Stimulated activated memory B cell treated with anti-CD40 and anti-IgM and Interleukin-4, amounts not matched to agents 10 μg/mL and 1 μg/mL and 100 μg/mL, for 72 hours (primary cell): Measurements from ENCODE around the gene AHNAK2.
"Not testable (repeated sequence)": the region's sequence is repeated elsewhere in the genome, so short reads cannot be mapped to it uniquely, and the experiment has no call there.

Experiments
- ATAC-seq: fragments of 150-1000 bp; cut with Tn5 transposase; 2 replicates; pipeline ENCODE4 v1.10.0; 2021
- H3K27ac Mint-ChIP-seq: one replicate; pipeline ENCODE4 v1.8.0; 2022; ENCODE audit warnings: mild to moderate bottlenecking, mixed read lengths
- H3K27me3 Mint-ChIP-seq: one replicate; pipeline ENCODE4 v1.8.0; 2022; ENCODE audit warnings: mixed read lengths
- H3K36me3 Mint-ChIP-seq: one replicate; pipeline ENCODE4 v1.8.0; 2022; ENCODE audit warnings: mixed read lengths
- H3K4me1 Mint-ChIP-seq: one replicate; pipeline ENCODE4 v1.8.0; 2022; ENCODE audit warnings: mixed read lengths
- H3K4me3 Mint-ChIP-seq: one replicate; pipeline ENCODE4 v1.8.0; 2022; ENCODE audit warnings: mild to moderate bottlenecking, moderate library complexity, mixed read lengths
- H3K9me3 Mint-ChIP-seq: one replicate; pipeline ENCODE4 v1.8.0; 2022; ENCODE audit warnings: mixed read lengths

AHNAK2 gene

GRCh38 chr14:104905579-104905933 is 72.6 kb downstream of the AHNAK2 start:
- not testable (repeated sequence) for H3K27ac Mint-ChIP-seq, H3K36me3 Mint-ChIP-seq, H3K4me3 Mint-ChIP-seq, ATAC-seq, H3K9me3 Mint-ChIP-seq
- Mint-ChIP-seq H3K4me1 (peaks cover 14% of the 10 kb centered on the region), H3K27me3 (peaks cover 31% of the 10 kb centered on the region)

- ATAC-seq = peak; percentile 36
- H3K4me1 Mint-ChIP-seq = peaks cover 14% of the 10 kb centered on the region
- H3K9me3 Mint-ChIP-seq, H3K27ac Mint-ChIP-seq, H3K4me3 Mint-ChIP-seq, H3K36me3 Mint-ChIP-seq: not testable (repeated sequence)
- H3K27me3 Mint-ChIP-seq = peaks cover 31% of the 10 kb centered on the region
These were observed 73.3 kb downstream of the AHNAK2 start for GRCh38 chr14:104904650-104905578.

GRCh38 chr14:104903990-104904389 is 74.2 kb downstream of the AHNAK2 start:
- Mint-ChIP-seq H3K27ac (no peak overlapping the region), H3K36me3 (no peaks in the 10 kb centered on the region), H3K4me3 (no peak overlapping the region), H3K27me3 (peaks cover 34% of the 10 kb centered on the region), H3K4me1 (peaks cover 14% of the 10 kb centered on the region), H3K9me3 (peaks cover 4% of the 10 kb centered on the region)
- no peak for ATAC-seq

DNA sequence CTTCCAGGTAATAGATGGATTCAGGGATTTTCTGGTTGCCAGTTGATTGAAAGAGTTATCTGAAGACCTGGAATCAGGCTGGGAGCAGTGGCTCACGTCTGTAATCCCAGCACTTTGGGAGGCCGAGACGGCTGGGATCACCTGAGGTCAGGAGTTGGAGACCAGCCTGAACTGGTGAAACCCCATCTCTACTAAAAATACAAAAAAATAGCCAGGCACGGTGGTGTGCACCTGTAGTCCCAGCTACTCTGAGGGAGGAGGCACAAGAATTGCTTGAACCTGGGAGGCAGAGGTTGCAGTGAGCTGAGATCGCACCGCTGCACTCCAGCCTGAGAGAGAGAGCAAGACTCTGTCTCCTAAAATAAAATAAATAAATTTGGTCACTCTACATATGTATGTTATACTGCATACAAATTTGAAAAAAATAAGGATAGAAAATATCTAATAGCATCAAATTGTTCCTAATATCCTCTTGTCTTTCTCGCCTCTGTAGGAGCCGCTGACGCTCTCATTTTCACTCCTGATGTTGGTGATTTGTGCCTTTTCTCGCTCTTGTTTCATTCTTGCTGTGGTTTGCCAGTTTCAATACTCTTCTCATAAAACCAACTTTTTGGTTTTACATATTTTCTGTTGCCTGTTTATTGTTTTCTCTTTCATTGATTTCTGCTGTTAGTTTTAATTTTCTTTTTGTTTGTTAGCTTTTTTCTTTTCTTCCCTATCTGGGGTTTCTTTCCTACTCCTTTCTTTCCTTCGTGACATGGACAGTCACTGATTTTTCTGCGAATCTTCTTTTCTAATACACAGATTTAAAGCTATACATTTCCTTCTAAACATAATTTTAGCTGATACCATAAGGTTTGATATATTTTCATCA is 77.3 kb downstream of the AHNAK2 start:
- H3K36me3 Mint-ChIP-seq = no peaks in the 10 kb centered on the region
- no peak overlapping the region for H3K4me3 Mint-ChIP-seq
- H3K27ac Mint-ChIP-seq = no peak overlapping the region
- H3K9me3 Mint-ChIP-seq = no peaks in the 10 kb centered on the region
- no peak for ATAC-seq
- H3K27me3 Mint-ChIP-seq = peaks cover 26% of the 10 kb centered on the region
- peaks cover 21% of the 10 kb centered on the region for H3K4me1 Mint-ChIP-seq

- H3K36me3 Mint-ChIP-seq = no peaks in the 10 kb centered on the region
- no peak overlapping the region for H3K27ac Mint-ChIP-seq
- no peak overlapping the region for H3K4me3 Mint-ChIP-seq
- H3K9me3 Mint-ChIP-seq = no peaks in the 10 kb centered on the region
- peaks cover 30% of the 10 kb centered on the region for H3K27me3 Mint-ChIP-seq
- ATAC-seq = no peak
- peaks cover 21% of the 10 kb centered on the region for H3K4me1 Mint-ChIP-seq
These were observed 78.4 kb downstream of the AHNAK2 start for GRCh38 chr14:104899781-104900180.

DNA sequence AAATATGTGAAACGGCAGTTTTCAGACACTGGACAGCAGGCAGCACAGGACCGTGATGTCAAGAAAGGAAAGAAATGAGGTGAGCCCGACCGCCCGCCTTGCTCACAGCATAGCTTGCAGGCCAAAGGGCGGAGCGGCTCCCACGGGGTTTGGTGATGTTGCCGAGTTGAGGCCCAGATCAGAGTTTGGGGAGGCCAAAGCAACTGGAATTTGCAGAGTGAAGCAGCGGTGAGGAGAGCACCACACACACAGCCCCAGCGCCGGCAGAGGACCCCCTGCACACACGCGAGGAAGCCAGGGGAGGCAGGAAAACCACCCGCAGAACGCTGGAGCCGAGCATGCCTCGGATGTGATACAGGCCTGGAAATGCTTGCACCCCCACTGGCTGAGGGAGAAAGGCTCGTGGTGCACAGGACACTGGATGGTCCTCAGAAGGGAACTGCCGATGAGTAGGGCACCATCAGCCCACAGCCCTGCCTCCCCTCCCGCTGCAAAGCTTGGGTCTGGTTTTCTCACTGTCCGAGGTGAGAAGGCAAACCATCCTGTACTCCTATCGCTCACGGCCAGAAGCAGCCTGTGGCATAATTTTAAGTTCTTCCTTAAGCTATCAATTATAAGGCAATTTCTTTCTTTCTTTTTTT is 79.2 kb downstream of the AHNAK2 start:
- Mint-ChIP-seq H3K4me3 (no peak overlapping the region), H3K9me3 (no peaks in the 10 kb centered on the region), H3K27ac (no peak overlapping the region), H3K4me1 (peaks cover 14% of the 10 kb centered on the region), H3K36me3 (no peaks in the 10 kb centered on the region), H3K27me3 (peaks cover 28% of the 10 kb centered on the region)
- ATAC-seq = no peak

GRCh38 chr14:104898195-104898558 is 80.0 kb downstream of the AHNAK2 start:
- ATAC-seq = no peak
- H3K27ac Mint-ChIP-seq = no peak overlapping the region

DNA sequence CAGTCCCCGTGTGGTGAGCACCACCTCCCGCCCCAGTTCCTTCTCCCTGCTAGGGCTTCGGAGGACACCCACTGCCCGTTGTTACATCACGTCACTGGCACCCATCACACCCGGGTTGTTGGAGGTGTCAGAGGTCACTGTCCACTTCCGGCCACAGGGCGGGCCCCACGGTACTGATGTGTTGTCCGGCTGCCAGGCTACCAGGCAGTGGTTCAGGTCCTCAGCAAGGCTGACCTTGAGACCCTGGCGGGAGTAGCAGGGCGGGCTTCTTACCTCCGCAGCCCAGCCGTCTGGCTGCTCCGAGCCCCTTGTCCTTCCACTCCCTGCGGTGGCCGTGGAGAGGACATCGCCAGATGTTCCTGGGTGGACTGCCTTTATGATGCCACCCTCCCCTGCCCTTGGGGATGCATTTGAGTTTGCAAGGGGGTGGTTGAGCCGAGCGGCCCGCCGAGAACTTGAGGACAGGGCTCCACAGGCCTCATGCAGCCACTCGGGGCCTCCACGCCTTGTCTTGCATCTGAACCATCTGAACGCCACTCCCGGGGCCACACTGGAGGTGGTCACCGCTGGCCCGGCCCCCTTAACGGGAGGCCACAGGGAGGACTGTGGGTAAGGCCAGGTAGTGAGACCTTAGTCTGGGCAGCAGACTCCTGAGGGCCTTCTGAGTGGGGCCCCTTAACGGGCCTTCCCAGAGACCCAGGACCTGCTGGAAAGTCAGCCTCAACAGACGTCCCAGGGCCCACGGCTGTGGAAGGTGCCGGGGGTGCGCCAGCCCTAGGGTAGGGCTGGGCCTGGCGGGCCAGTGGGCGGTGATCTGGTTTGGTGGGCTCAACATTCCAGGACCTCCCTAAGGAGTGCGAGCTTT is 80.6 kb downstream of the AHNAK2 start:
- Mint-ChIP-seq H3K36me3 (no peaks in the 10 kb centered on the region), H3K27me3 (peaks cover 21% of the 10 kb centered on the region), H3K4me1 (peaks cover 14% of the 10 kb centered on the region), H3K27ac (no peak overlapping the region), H3K4me3 (no peak overlapping the region), H3K9me3 (no peaks in the 10 kb centered on the region)
- no peak for ATAC-seq

More at GRCh38 chr14:104898195-104898558, 80.0 kb downstream of the AHNAK2 start:
- peaks cover 23% of the 10 kb centered on the region for H3K27me3 Mint-ChIP-seq
- H3K4me3 Mint-ChIP-seq = no peak overlapping the region
- H3K9me3 Mint-ChIP-seq = no peaks in the 10 kb centered on the region
- no peaks in the 10 kb centered on the region for H3K36me3 Mint-ChIP-seq
- H3K4me1 Mint-ChIP-seq = peaks cover 14% of the 10 kb centered on the region

- peaks cover 30% of the 10 kb centered on the region for H3K27me3 Mint-ChIP-seq
- H3K9me3 Mint-ChIP-seq = no peaks in the 10 kb centered on the region
- H3K27ac Mint-ChIP-seq = no peak overlapping the region
- peaks cover 10% of the 10 kb centered on the region for H3K4me1 Mint-ChIP-seq
- H3K4me3 Mint-ChIP-seq = no peak overlapping the region
- no peak for ATAC-seq
- H3K36me3 Mint-ChIP-seq = no peaks in the 10 kb centered on the region
These were observed 82.2 kb downstream of the AHNAK2 start for GRCh38 chr14:104895786-104896661.

DNA sequence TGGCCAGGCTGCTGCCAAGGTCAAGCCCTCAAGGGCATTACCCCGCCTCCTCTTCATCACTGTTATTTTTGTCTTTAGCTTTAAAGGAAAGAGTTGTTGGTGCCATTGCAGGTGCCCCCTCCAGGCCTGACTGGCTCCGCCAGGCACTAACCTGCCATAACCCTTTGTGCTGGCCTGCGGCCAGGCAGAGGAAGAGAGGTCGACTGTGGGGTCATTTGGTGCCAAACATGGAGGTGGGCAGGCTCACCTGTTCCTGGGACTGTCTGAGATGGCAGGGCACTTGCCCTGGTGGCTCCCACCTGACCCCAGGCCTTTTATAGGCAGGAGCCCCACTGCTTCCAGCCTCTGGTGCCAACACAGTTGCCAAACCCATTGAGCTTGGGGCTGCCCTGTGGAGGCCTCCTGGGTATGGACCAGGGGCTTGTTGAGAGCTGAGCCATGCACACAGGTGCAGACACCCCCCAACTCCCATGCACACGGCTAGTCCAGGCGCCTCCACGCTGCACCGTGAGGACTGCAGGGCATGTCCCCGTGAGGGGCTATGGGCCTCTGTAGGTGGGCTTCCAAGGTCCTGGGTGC is 82.9 kb downstream of the AHNAK2 start:
- Mint-ChIP-seq H3K27ac (no peak overlapping the region), H3K36me3 (no peaks in the 10 kb centered on the region), H3K27me3 (peaks cover 33% of the 10 kb centered on the region), H3K4me3 (no peak overlapping the region), H3K4me1 (peaks cover 8% of the 10 kb centered on the region), H3K9me3 (peaks cover 4% of the 10 kb centered on the region)
- ATAC-seq = no peak

GRCh38 chr14:104894331-104895206 is 83.6 kb downstream of the AHNAK2 start:
- H3K36me3 Mint-ChIP-seq = no peaks in the 10 kb centered on the region
- peaks cover 9% of the 10 kb centered on the region for H3K9me3 Mint-ChIP-seq
- H3K4me1 Mint-ChIP-seq = peaks cover 8% of the 10 kb centered on the region
- no peak overlapping the region for H3K4me3 Mint-ChIP-seq
- no peak overlapping the region for H3K27ac Mint-ChIP-seq
- no peak for ATAC-seq
- peaks cover 38% of the 10 kb centered on the region for H3K27me3 Mint-ChIP-seq

- no peaks in the 10 kb centered on the region for H3K36me3 Mint-ChIP-seq
- no peak overlapping the region for H3K27ac Mint-ChIP-seq
- no peak for ATAC-seq
- no peak overlapping the region for H3K4me3 Mint-ChIP-seq
- H3K9me3 Mint-ChIP-seq = peaks cover 10% of the 10 kb centered on the region
- H3K4me1 Mint-ChIP-seq = peaks cover 8% of the 10 kb centered on the region
- peaks cover 37% of the 10 kb centered on the region for H3K27me3 Mint-ChIP-seq
These were observed 84.6 kb downstream of the AHNAK2 start for GRCh38 chr14:104893435-104894207.
